KMS-11 (cell line): ENCODE data around the gene CHST11.

ENCODE experiments used
- H2AFZ ChIP-seq: fragments of 200-600 bp; sonication (generic); 2 replicates; pipeline ENCODE4 v1.6.1; 2016; ENCODE audit warnings: antibody characterized with exemption, mixed run types, low read depth
- H3K27ac ChIP-seq: fragments of 200-600 bp; sonication (generic); 2 replicates; pipeline ENCODE4 v1.6.1; 2016; ENCODE audit warnings: mild to moderate bottlenecking, mixed run types
- H3K27me3 ChIP-seq: fragments of 200-600 bp; sonication (generic); 2 replicates; pipeline ENCODE4 v1.6.1; 2017; ENCODE audit warnings: mild to moderate bottlenecking, low read depth, mixed run types, moderate library complexity; ENCODE audit not compliant: insufficient read depth
- H3K36me3 ChIP-seq: fragments of 200-600 bp; sonication (generic); 2 replicates; pipeline ENCODE4 v1.6.1; 2017; ENCODE audit warnings: mild to moderate bottlenecking, mixed run types; ENCODE audit not compliant: insufficient read depth
- H3K4me1 ChIP-seq: fragments of 200-600 bp; sonication (generic); 2 replicates; pipeline ENCODE4 v1.6.1; 2016; ENCODE audit warnings: mild to moderate bottlenecking, low read depth, mixed run types; ENCODE audit not compliant: poor library complexity, severe bottlenecking
- H3K4me2 ChIP-seq: fragments of 200-600 bp; sonication (generic); 2 replicates; pipeline ENCODE4 v1.7.0; 2016; ENCODE audit warnings: mild to moderate bottlenecking, mixed run types
- H3K4me3 ChIP-seq: fragments of 200-600 bp; sonication (generic); IDR thresholded peaks from 2 replicates; pipeline ENCODE4 v1.6.1; 2017; ENCODE audit warnings: low read depth, low read length, mixed read lengths; ENCODE audit not compliant: insufficient read depth
- H3K79me2 ChIP-seq: fragments of 200-600 bp; sonication (generic); 2 replicates; pipeline ENCODE4 v1.6.1; 2016; ENCODE audit warnings: low read depth, mixed run types; ENCODE audit not compliant: insufficient read depth
- H3K9ac ChIP-seq: fragments of 200-600 bp; sonication (generic); 2 replicates; pipeline ENCODE4 v1.6.1; 2016; ENCODE audit warnings: mild to moderate bottlenecking, mixed run types
- H4K20me1 ChIP-seq: fragments of 200-600 bp; sonication (generic); 2 replicates; pipeline ENCODE4 v1.6.1; 2016; ENCODE audit warnings: mild to moderate bottlenecking, mixed run types; ENCODE audit not compliant: insufficient read depth
- TF ChIP-seq, protein P1 (sequence below): fragments of 200-600 bp; sonication (generic); conservative IDR thresholded peaks from 2 replicates; pipeline ENCODE4 v1.6.1; 2017; ENCODE audit warnings: low read depth, mild to moderate bottlenecking, antibody characterized with exemption, low read length, moderate library complexity, mixed read lengths

Gene CHST11

DNA sequence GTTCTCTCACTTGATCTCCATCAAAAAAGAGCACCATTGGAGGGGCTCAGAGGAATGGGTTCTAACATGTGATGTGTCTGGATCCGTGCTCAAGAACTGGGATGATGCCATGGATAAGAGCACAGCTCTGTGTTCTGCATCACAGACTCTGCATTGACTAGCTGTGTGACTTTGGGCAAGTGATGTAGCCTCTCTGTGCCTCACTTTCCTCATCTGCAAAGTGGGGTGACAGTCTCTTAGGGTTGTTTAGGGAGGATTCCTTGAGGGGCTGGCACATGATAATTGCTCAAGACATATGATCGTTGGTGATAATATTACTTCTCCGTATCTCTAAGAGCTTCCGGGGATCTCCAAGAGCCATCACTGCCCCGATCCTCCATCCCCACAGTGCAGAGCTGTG is 202.3 kb downstream of the CHST11 start:
- no peaks in the 10 kb centered on the region for H3K79me2 ChIP-seq
- TF ChIP-seq, protein P1, sequence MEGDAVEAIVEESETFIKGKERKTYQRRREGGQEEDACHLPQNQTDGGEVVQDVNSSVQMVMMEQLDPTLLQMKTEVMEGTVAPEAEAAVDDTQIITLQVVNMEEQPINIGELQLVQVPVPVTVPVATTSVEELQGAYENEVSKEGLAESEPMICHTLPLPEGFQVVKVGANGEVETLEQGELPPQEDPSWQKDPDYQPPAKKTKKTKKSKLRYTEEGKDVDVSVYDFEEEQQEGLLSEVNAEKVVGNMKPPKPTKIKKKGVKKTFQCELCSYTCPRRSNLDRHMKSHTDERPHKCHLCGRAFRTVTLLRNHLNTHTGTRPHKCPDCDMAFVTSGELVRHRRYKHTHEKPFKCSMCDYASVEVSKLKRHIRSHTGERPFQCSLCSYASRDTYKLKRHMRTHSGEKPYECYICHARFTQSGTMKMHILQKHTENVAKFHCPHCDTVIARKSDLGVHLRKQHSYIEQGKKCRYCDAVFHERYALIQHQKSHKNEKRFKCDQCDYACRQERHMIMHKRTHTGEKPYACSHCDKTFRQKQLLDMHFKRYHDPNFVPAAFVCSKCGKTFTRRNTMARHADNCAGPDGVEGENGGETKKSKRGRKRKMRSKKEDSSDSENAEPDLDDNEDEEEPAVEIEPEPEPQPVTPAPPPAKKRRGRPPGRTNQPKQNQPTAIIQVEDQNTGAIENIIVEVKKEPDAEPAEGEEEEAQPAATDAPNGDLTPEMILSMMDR: no peak
- H2AFZ ChIP-seq: no peak overlapping the region
- peaks cover 8% of the 10 kb centered on the region for H3K4me1 ChIP-seq
- no peak overlapping the region for H3K4me3 ChIP-seq
- no peak overlapping the region for H3K9ac ChIP-seq
- H3K36me3 ChIP-seq: no peaks in the 10 kb centered on the region
- no peak overlapping the region for H3K4me2 ChIP-seq
- no peak overlapping the region for H3K27ac ChIP-seq
- no peaks in the 10 kb centered on the region for H3K27me3 ChIP-seq
- H4K20me1 ChIP-seq: no peaks in the 10 kb centered on the region

DNA sequence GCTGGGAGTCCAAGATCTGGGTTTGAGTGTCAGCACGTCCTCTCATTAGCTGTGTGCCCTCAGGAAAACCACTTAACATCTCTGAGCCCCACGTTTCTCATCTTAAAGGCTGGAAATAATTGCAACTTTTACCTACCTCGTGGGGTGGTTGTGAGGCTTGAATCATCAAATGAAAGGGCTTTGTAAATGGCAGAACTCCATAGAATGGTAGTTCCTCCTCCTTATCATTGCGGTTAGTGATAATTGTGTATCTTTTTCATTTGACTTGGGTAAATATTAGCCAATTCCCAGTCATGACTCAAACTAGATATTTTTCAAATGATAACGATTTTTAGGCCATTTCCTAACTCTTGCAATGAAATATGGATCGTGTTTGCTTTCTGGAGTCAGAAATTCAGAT is 205.5 kb downstream of the CHST11 start:
- H3K27ac ChIP-seq: no peak overlapping the region
- no peak overlapping the region for H2AFZ ChIP-seq
- H3K27me3 ChIP-seq: no peaks in the 10 kb centered on the region
- TF ChIP-seq, protein P1: no peak
- H3K79me2 ChIP-seq: no peaks in the 10 kb centered on the region
- H3K4me1 ChIP-seq: peaks cover 22% of the 10 kb centered on the region
- no peak overlapping the region for H3K4me3 ChIP-seq
- no peak overlapping the region for H3K4me2 ChIP-seq
- H3K9ac ChIP-seq: no peak overlapping the region
- no peaks in the 10 kb centered on the region for H4K20me1 ChIP-seq
- no peaks in the 10 kb centered on the region for H3K36me3 ChIP-seq

DNA sequence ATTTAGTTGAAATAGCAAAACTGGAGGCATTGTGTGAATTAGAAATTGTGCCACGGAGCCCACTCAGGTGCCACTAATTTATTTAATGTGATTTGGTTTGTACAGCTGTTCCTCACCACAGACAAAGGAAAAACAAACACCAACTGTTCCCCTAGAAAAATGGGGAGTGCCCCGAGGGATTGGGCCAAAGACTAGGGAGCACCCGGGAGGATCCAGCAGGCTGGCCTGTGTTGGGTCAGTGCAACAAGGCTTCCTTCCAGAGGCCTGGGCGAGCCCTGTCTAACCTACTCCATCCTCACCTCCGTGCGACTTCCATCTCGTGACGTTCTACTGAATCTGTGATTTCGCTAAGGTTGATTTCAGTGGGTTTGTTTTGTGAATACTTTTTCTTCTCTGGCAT is 206.2 kb downstream of the CHST11 start:
- Histone ChIP-seq H3K4me2 (no peak overlapping the region), H3K27me3 (no peaks in the 10 kb centered on the region), H3K36me3 (no peaks in the 10 kb centered on the region), H2AFZ (no peak overlapping the region), H3K4me1 (peaks cover 29% of the 10 kb centered on the region), H3K9ac (no peak overlapping the region), H4K20me1 (no peaks in the 10 kb centered on the region), H3K79me2 (no peaks in the 10 kb centered on the region), H3K27ac (no peak overlapping the region), H3K4me3 (no peak overlapping the region)
- TF ChIP-seq, protein P1: no peak

DNA sequence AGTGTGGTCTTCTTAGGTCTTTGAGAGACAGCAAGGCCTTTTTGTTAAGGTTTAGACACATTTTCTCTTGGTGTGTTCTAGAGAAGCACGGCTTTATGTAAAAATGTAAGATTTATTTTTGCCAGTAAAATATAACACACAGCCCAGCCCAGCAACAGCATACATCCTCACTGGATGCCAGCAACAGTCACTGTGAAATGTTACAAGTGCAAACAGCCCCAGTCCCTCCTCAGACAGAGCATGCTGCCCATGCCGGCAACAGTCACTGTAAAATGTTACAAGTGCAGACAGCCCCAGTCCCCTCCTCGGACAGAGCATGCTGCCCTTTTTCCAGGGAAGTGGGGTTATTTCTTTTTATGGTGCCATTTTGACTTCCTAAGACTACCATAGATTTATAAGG is 207.6 kb downstream of the CHST11 start:
- H3K9ac ChIP-seq: no peak overlapping the region
- no peaks in the 10 kb centered on the region for H3K79me2 ChIP-seq
- no peak overlapping the region for H3K4me2 ChIP-seq
- TF ChIP-seq, protein P1: no peak
- no peak overlapping the region for H3K4me3 ChIP-seq
- H3K27ac ChIP-seq: no peak overlapping the region
- H2AFZ ChIP-seq: no peak overlapping the region
- H3K27me3 ChIP-seq: no peaks in the 10 kb centered on the region
- H4K20me1 ChIP-seq: no peaks in the 10 kb centered on the region
- no peaks in the 10 kb centered on the region for H3K36me3 ChIP-seq
- H3K4me1 ChIP-seq: peaks cover 44% of the 10 kb centered on the region

DNA sequence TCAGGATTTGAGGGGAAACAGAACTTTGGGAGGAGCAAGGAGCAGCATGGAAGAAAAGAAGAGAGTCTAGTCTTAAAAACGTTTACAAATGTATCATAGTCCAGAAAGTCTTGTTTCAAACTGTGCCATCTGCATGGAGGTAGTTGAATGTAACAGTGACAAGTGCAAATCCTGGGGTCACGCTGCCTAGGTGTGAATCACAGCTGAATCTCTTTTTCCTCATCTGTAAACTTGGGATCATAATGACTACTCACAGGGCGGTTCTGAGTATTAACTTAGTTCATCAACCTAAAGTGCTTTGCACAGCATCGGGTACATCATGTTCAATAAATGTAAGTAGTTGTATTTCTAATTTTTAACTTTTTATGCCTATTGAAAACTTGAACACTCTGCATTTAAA is 208.5 kb downstream of the CHST11 start:
- Histone ChIP-seq H2AFZ (no peak overlapping the region), H3K27me3 (no peaks in the 10 kb centered on the region), H3K79me2 (no peaks in the 10 kb centered on the region), H3K4me2 (no peak overlapping the region), H3K27ac (no peak overlapping the region), H4K20me1 (no peaks in the 10 kb centered on the region), H3K4me1 (peaks cover 53% of the 10 kb centered on the region), H3K4me3 (no peak overlapping the region), H3K36me3 (no peaks in the 10 kb centered on the region), H3K9ac (no peak overlapping the region)
- TF ChIP-seq, protein P1: no peak
